ENCODE measurements around the gene NDUFAF5. TPM values are rescaled to one million over a fixed set of nuclear protein-coding genes. Genes with fewer than 3 reads are reported as not detected.

The NDUFAF5 gene
- total and polyA plus RNA-seq, 2 of the 8 experiments (the other 6 are each of a cell fraction or from before 2014, with no cell fraction given) = 11.8 to 32.3 TPM

DNA sequence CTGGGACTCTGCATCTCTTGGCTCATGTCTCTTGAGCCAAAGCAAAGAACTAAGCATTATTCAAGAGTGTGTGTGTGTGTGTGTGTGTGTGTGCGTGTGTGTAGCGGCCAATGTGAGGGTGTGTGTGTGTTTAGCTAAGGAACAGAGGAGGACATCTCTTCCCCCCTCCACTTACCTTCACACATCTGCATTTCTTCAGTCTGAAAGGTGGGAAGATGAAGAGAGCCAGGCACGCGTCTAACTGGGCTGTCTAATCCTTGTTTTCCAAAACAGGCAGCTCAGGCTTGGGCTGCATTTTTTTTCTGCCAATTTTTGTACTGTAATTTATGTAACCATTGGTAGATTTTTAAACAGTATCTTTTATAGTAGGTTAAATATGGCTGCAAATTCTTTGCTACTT, 59.5 kb downstream of the NDUFAF5 start:
- ChIA-PET CTCF (ENCODE audit: partially characterized antibody) (interaction anchor here (0.6 to 1.9 kb wide), 5 partner anchors 11 to 106 kb away, joined by 3 to 7 read pairs (median 3); no protein-coding TSS in a partner anchor), POLR2A (ENCODE audit: partially characterized antibody) (no interaction called here)
- no peak overlapping the region for H3K9ac ChIP-seq (replicated peaks in 1 of 4; ENCODE audit: extremely low read depth in 1 of 4, low read depth in 3 of 4, low read length in 3 of 4)
- no peak overlapping the region for H3K18ac ChIP-seq (ENCODE audit: extremely low read depth, low read length)
- H2BK20ac ChIP-seq (ENCODE audit: low read length) = no peak overlapping the region
- H3K27me3 ChIP-seq (replicated peaks in 1 of 4; ENCODE audit: control insufficient read depth in 3 of 4, extremely low read depth in 1 of 4, insufficient read depth in 3 of 4, low read length in 3 of 4) = no peaks in the 10 kb centered on the region
- no peak overlapping the region for H2AFZ ChIP-seq (ENCODE audit: low read length)
- H4K5ac ChIP-seq (ENCODE audit: insufficient read length, low read depth, low read length) = no peak overlapping the region
- no peaks in the 10 kb centered on the region for H3K9me3 ChIP-seq (ENCODE audit: insufficient read depth in 2 of 2, low read depth in 1 of 2, low read length in 1 of 2)
- no peaks in the 10 kb centered on the region for H3K79me1 ChIP-seq (ENCODE audit: low read depth, low read length)
- no peak overlapping the region for H2BK15ac ChIP-seq (ENCODE audit: low read length)
- H4K20me1 ChIP-seq (replicated peaks in 1 of 2; ENCODE audit: control insufficient read depth in 1 of 2, insufficient read depth in 2 of 2, low read length in 2 of 2) = no peaks in the 10 kb centered on the region
- no peaks in the 10 kb centered on the region for H3K36me3 ChIP-seq (ENCODE audit: control insufficient read depth in 2 of 4, insufficient read depth in 4 of 4, low read length in 3 of 4)
- H4K91ac ChIP-seq (replicated peaks; ENCODE audit: insufficient read length, low read length) = no peak overlapping the region
- no peak overlapping the region for H4K8ac ChIP-seq (ENCODE audit: extremely low read depth, insufficient read depth, low read length)
- no peak overlapping the region for H3K14ac ChIP-seq (ENCODE audit: insufficient read length)
- no peak for DNase-seq (ENCODE audit: low read depth in 1 of 2, low spot score in 2 of 2)
- TF ChIP-seq JUN (IDR thresholded peaks at IDR 0.05; ENCODE audit: low read depth, low read length) (no peak), SAP30 (IDR thresholded peaks at IDR 0.05; ENCODE audit: insufficient read depth, insufficient replicate concordance, low read length) (no peak), JUND (IDR thresholded peaks at IDR 0.05; ENCODE audit: low read length) (no peak), FOSL1 (IDR thresholded peaks at IDR 0.05; ENCODE audit: insufficient read depth, low read depth, low read length) (no peak), NRF1 (IDR thresholded peaks at IDR 0.05; ENCODE audit: low read depth, low read length) (no peak), RAD21 (IDR thresholded peaks at IDR 0.05 in 1 of 2, conservative IDR thresholded peaks at IDR 0.05 in 1 of 2; ENCODE audit: low read depth in 2 of 2, low read length in 2 of 2) (no peak), TAF1 (IDR thresholded peaks at IDR 0.05; ENCODE audit: low read depth, low read length) (no peak), GTF2F1 (IDR thresholded peaks at IDR 0.05; ENCODE audit: borderline replicate concordance, low read depth, low read length) (no peak), ATF2 (IDR thresholded peaks at IDR 0.05; ENCODE audit: low read length) (no peak), CBX5 (IDR thresholded peaks at IDR 0.05; ENCODE audit: low read depth, low read length) (no peak), SP4 (IDR thresholded peaks at IDR 0.05; ENCODE audit: low read length) (no peak), EP300 (IDR thresholded peaks at IDR 0.05; ENCODE audit: borderline replicate concordance in 1 of 2, low read depth in 2 of 2, low read length in 2 of 2) (no peak)
- no peaks in the 10 kb centered on the region for H3K4me1 ChIP-seq (replicated peaks in 1 of 4; ENCODE audit: control insufficient read depth in 3 of 4, insufficient read depth in 4 of 4, low read length in 3 of 4)
- WGBS, 2 experiments (ENCODE audit: extremely low coverage in 1 of 2, insufficient coverage in 1 of 2, insufficient read length in 1 of 2, insufficient replicate concordance in 2 of 2, low coverage in 1 of 2, low lambda C conversion rate in 2 of 2, missing lambda C conversion rate in 1 of 2) = 93% methylated on average over 4 of the region's 4 CpGs; no CpG with 5 or more reads in 1 of the 2 experiments
- no peaks in the 10 kb centered on the region for H3K79me2 ChIP-seq (ENCODE audit: control insufficient read depth in 1 of 2, insufficient read depth in 2 of 2, low read length in 2 of 2)
- H3K4me2 ChIP-seq (ENCODE audit: insufficient read depth in 1 of 2, low read depth in 2 of 2, low read length in 2 of 2) = no peak overlapping the region
- H3K4me3 ChIP-seq (ENCODE audit: extremely low read depth in 1 of 4, insufficient read depth in 2 of 4, low read depth in 3 of 4, low read length in 4 of 4) = no peak overlapping the region
- H3K56ac ChIP-seq (replicated peaks; ENCODE audit: insufficient read length, low read depth, low read length) = no peak overlapping the region
- H3K4ac ChIP-seq (replicated peaks; ENCODE audit: insufficient read length, low read depth, low read length) = no peak overlapping the region
- H2BK12ac ChIP-seq (ENCODE audit: low read depth, low read length) = no peak overlapping the region
- H2BK120ac ChIP-seq (replicated peaks; ENCODE audit: low read depth, low read length) = no peak overlapping the region
- H3K23ac ChIP-seq (ENCODE audit: insufficient read length) = no peak overlapping the region
- no peak overlapping the region for H2BK5ac ChIP-seq (ENCODE audit: low read depth, low read length)
- H3K27ac ChIP-seq (ENCODE audit: low read depth, low read length) = no peak overlapping the region
- no peak for FAIRE-seq
- no peak overlapping the region for H2AK5ac ChIP-seq (ENCODE audit: low read depth, low read length)
- no peaks in the 10 kb centered on the region for H3K23me2 ChIP-seq (ENCODE audit: low read depth, low read length)
